GM18867 (cell line): Measurements from ENCODE around the gene SLC6A19.
"Not testable (repeated sequence)": the region's sequence is repeated elsewhere in the genome, so short reads cannot be mapped to it uniquely, and the experiment has no call there.

Source experiments
- ATAC-seq: cut with Tn5 transposase; IDR thresholded peaks from one replicate; pipeline ENCODE4 v1.9.1; 2021; ENCODE audit warnings: mild to moderate bottlenecking, moderate library complexity; ENCODE audit not compliant: unreplicated experiment

The SLC6A19 gene

GRCh38 chr5:1201327-1202025 lies at the start of gene SLC6A19:
Gene SLC6A19 (plus strand): TSS chr5:1201595. CDS start chr5:1201651, 56 bp downstream.
- ATAC-seq, result no peak

GRCh38 chr5:1152156-1152555 lies 49.2 kb upstream of the SLC6A19 start:
- ATAC-seq, result no peak

DNA sequence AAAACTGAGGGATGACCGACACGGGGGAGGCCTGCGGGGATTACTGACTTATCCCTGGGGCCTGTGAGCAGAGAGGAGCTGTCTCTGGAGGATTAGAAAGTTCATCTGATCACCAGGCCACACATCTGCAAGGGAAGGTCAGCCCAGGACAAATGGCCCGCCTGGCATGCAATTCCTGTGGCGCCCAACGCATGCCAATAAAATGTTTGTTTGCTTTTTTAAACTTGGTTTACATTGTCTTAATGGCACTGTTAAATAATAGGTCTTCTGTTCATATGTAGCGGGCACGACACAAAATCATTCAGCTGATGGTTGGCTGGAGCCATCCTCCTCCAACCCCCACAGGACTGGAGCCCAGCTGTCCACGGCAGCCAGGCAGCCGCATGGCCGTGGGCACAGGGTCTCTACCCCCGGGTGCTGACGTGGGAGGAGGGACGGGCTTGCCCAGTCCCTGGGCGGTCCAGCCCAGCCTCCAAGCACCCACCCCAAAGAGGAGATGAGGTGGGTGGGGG lies 48.6 kb upstream of the SLC6A19 start:
- ATAC-seq, result no peak

DNA sequence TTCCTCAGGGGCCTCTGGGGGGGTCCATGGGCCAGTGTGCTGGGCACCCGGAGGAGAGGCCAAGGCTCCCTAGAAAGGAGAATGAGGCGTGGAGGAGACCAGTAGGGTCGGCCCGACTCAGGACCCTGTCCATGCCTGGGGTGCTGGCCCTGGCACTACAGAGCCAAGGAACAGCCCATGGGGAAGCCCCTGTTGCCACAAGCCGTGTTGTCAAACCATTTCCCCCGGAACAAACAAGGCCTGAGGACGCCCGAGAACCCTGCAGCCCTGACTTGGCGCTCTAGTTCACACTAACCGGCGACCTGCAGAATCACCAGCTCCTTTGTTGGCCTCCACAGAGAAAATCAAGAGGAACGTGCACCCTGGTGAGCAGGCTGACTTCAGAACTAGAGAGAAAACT lies 48.0 kb upstream of the SLC6A19 start:
- no peak for ATAC-seq

DNA sequence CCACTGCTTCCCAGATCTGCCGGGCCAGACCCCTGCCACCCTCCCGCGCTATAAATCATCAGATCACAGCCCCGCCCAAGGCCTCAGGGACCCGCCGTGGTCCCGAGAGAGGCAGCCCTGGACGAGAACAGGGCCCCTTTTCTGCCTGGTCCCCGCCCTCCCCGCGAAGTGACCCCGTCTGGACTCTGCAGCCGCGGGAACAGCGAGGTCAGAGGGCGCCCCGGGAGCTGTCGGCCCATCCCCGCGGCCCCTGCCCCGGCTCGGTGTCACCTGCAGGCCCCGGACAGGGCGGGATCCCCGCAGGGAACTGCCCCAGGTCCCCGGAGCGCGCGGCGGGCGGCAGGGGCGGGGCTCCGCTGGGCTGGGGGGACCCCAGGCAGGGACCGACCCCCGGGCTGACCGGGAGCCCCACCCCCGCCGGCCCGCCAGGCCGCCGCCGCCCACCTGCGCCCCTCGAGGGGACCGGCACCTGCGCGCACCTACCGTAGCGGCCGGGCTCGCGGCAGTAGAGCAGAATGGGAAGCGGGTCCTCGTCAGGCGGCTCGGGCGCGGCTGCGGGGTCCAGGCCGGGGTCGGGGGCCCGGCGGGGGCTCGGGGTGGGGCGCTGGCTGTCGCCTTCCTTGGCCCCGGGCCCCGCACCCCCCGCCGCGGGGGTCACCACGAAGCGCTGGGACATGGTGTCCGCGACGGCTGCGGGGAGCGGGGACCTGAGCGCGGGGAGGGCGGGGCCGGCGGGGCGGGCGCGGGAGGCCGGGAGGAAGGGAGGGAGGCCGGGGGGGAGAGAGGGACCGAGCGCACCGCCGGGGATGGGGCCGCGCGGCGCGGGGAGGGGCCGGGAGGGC lies 46.0 kb upstream of the SLC6A19 start:
- no peak for ATAC-seq

DNA sequence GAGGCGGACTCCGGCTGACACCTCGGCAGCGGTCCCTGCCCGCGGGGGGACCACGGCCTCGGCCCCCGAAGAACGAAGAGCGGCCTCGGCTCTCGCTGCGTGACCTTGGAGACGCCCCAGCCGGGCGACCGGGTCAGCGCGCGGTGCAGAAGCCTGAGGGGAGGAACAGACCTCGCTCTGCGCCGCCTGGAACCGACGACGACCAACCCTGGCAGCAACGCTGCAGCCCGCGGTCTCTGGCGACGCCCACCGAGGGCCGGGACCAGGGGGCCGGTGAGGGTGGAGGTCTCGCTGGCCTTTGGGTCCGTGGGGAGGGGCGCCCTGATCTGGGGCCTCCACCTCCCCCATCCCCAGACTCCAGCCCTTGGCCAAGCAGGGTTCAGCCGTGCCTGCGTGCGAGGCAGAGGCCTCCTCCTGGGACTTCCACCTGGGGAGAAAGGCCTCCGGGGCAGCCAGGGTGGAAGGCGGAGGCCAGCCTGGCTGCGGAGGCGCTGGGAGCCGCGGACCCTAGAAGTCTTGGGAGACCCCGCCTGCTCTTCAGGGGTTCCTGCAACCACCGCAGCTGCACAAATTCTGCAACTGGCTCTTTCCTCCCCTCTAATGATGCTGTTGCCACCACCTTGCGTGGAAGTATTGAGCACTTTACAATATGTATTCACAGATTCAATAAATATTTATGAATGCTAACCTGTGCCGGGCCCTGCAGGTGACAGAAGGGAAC lies 45.2 kb upstream of the SLC6A19 start:
- ATAC-seq, result no peak

DNA sequence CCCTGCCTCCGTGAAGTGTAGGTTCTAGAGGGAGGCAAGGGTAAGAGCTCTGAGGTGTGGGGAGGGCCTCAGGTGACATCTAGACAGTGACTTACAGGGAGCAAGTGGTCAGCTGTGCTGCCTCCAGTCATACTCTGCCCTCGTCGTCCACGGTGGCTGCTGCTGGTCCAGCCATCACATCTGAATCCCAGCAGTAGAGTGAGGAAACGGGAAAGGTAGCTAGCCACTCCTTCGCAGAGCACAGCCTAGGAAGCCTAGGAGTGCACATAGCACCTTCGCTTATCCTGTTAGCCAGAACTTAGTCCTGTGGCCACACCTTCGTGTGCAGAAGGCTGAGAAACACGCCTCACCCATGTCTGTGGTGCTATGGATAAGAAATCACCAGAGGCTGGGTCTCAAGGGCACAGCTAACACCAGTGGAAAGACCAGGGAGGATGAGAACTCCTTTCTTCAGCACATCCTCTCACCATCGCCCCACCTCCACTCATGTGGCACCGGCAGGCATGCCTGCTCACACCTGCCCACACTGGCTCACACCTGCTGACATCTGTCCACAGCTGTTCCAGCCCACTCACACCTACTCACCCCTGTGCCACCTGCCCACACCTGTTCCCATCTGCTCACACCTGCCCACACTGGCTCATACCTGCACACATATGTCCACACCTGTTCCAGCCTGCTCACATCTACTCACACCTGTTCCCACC lies 44.5 kb upstream of the SLC6A19 start:
- no peak for ATAC-seq

DNA sequence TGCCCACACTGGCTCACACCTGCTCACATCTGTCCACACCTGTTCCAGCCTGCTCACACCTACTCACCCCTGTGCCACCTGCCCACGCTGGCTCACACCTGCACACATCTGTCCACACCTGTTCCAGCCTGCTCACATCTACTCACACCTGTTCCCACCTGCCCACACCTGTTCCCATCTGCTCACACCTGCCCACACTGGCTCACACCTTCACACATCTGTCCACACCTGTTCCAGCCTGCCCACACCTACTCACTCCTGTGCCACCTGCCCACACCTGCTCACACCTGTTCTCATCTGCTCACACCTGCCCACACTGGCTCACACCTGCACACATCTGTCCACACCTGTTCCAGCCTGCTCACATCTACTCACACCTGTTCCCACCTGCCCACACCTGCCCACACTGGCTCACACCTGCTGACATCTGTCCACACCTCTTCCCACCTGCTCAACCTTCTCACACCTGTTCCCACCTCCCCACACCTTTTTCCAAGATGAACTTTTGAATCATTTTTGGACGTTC lies 43.9 kb upstream of the SLC6A19 start:
- not testable (repeated sequence) for ATAC-seq

- no peak for ATAC-seq
These were observed 42.6 kb upstream of the SLC6A19 start for GRCh38 chr5:1158647-1159340.

GRCh38 chr5:1159341-1159675 lies 42.1 kb upstream of the SLC6A19 start:
- no peak for ATAC-seq

DNA sequence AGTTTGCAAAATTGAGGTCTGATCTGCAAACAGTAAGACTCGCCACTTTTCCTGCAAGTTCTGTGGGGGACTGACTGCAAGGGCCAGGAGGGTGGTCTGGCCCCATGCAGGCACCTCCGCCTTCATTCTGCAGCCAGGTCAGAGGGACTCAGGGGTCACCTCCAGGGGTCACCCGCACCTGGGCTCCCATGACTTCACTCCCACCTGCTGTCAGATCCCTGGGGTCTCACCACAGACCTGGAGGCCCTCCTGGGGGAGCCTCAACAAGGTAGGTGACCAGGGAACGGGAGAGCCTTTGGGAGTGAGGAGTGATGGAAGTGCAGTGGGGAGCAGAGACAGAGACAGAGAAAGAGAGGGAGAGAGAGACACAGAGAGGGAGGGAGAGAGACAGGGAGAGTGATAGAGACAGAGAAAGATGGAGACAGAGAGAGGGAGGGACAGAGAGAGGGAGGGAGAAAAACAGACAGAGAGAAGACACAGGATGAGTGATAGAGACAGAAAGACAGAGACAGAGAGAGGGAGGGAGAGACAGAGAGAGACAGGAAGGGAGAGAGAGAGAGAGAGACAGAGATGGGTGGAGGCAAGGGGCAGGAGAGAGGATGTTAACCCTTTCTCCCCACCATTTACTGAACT lies 41.5 kb upstream of the SLC6A19 start:
- ATAC-seq, result no peak

GRCh38 chr5:1161108-1161832 lies 40.1 kb upstream of the SLC6A19 start:
- no peak for ATAC-seq

DNA sequence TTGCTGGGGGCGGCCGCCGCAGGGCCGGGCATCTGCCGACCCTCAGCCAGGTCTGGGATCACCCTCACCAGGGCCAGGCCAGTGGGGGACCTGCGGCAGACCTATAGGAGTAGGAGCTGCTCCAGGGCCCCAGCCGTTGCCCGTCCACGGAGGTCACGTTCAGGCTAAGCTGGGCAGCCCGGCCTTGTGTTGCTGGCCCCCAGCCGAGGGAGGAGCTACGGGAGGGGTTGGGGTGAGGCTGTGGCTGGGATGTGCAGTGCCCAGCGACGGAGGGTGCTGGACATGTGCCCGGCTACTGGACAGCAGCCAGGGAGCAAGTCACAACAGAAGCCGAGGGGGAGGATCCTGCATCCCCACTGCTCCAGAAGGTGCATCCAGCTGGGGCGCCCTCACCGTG lies 39.6 kb upstream of the SLC6A19 start:
- no peak for ATAC-seq

GRCh38 chr5:1162276-1162675 lies 39.1 kb upstream of the SLC6A19 start:
- no peak for ATAC-seq

- no peak for ATAC-seq
These were observed 38.6 kb upstream of the SLC6A19 start for GRCh38 chr5:1162751-1163150.

GRCh38 chr5:1163366-1163765 lies 38.0 kb upstream of the SLC6A19 start:
- ATAC-seq, result no peak

- ATAC-seq, result no peak
These were observed 37.5 kb upstream of the SLC6A19 start for GRCh38 chr5:1163879-1164278.

- no peak for ATAC-seq
These were observed 36.4 kb upstream of the SLC6A19 start for GRCh38 chr5:1164696-1165630.
